Breast epithelium (tissue), 4 donors: ENCODE data around the gene MLLT10. TPM values are rescaled to one million over a fixed set of nuclear protein-coding genes. Genes with fewer than 3 reads are reported as not detected.

Experiments used
- DNase-seq, 2 donors: peaks; one replicate each; pipeline ENCODE4 v3.0.0-alpha.2; 2019; ENCODE audit warnings: low spot score in 2 of 2
- H3K27ac ChIP-seq, 2 donors: fragments of 200-600 bp; sonication (generic) in 1 of 2; one replicate each; pipeline ENCODE4 v1.5.1; 2016 to 2019; ENCODE audit warnings: mild to moderate bottlenecking in 1 of 2
- H3K27me3 ChIP-seq, 2 donors: fragments of 200-600 bp; sonication (generic) in 1 of 2; one replicate each; pipeline versions ENCODE4 v1.5.1 to v1.6.0; 2017 to 2019; ENCODE audit warnings: control low read depth in 1 of 2, mild to moderate bottlenecking in 1 of 2
- H3K36me3 ChIP-seq: fragments of 200-600 bp; one replicate; pipeline ENCODE4 v1.5.1; 2019
- H3K4me1 ChIP-seq, 2 donors: fragments of 200-600 bp; sonication (generic); one replicate each; pipeline ENCODE4 v1.5.1; 2016 to 2019; ENCODE audit warnings: control low read depth in 1 of 2
- H3K4me3 ChIP-seq, 3 donors: fragments of 200-600 bp; sonication (generic); 1 replicate in 2 of 3; 2 replicates in 1 of 3; pipeline ENCODE4 v1.5.1; 2016 to 2019; ENCODE audit warnings: mild to moderate bottlenecking in 3 of 3, moderate library complexity in 2 of 3
- H3K9me3 ChIP-seq, 2 donors: fragments of 200-600 bp; sonication (generic) in 1 of 2; one replicate each; pipeline ENCODE4 v1.5.1; 2016 to 2019; ENCODE audit warnings: control low read depth in 1 of 2
- POLR2A ChIP-seq: fragments of 450-650 bp; IDR thresholded peaks from one replicate; pipeline ENCODE4 v1.6.1; 2016; ENCODE audit warnings: antibody characterized with exemption, mild to moderate bottlenecking, moderate library complexity
- POLR2AphosphoS5 ChIP-seq, 3 donors: sonication (generic); formaldehyde crosslinking; IDR thresholded peaks; one replicate each; pipeline ENCODE4 v1.6.1; 2017; ENCODE audit warnings: antibody characterized with exemption in 3 of 3
- intact Hi-C: fragments of 100-400 bp; cut with DNase I; formaldehyde crosslinking; loops from one replicate; pipeline ENCODE4 v1.15.1; 2023; ENCODE audit warnings: low total_unique reads
- total RNA-seq, 3 donors: library from RNA; depleted of rRNA; stranded (reverse); fragments of >200 nt; gene quantifications; one replicate each; pipeline ENCODE4 v1.1.0, GENCODE V29; 2016
- TF ChIP-seq, protein P1 (sequence below), 3 donors: fragments of 450-650 bp; IDR thresholded peaks; one replicate each; pipeline ENCODE4 v1.5.1; 2016 to 2017; ENCODE audit warnings: antibody characterized with exemption in 3 of 3, mild to moderate bottlenecking in 3 of 3, moderate library complexity in 3 of 3

MLLT10 gene
- total RNA-seq, 3 donors from 2014 or later = 45.6 to 74.6 (median 58.0) TPM

DNA sequence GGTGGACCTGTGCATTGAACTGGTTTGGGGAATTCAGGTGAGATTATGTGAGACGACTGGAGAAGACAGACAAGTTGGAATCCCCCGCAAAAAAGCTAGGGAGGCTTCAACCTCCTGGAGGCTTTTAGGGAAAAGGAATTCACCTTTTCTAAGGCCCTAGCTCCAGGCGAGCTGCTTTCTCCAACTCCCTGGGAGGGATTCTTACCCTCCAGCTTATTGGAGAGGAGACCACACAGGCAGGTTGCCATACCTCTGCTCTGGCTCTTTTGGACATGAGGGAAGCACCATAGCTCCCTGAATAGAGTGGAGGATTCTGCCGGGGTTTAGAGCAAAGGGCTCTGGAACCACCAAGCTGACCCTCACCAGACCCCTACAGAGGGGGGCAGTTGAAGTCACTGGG is 213.8 kb downstream of the MLLT10 start:
- no peak overlapping the region for H3K27ac ChIP-seq
- no peaks in the 10 kb centered on the region for H3K9me3 ChIP-seq
- intact Hi-C loops = no loop called here
- TF ChIP-seq, protein P1, sequence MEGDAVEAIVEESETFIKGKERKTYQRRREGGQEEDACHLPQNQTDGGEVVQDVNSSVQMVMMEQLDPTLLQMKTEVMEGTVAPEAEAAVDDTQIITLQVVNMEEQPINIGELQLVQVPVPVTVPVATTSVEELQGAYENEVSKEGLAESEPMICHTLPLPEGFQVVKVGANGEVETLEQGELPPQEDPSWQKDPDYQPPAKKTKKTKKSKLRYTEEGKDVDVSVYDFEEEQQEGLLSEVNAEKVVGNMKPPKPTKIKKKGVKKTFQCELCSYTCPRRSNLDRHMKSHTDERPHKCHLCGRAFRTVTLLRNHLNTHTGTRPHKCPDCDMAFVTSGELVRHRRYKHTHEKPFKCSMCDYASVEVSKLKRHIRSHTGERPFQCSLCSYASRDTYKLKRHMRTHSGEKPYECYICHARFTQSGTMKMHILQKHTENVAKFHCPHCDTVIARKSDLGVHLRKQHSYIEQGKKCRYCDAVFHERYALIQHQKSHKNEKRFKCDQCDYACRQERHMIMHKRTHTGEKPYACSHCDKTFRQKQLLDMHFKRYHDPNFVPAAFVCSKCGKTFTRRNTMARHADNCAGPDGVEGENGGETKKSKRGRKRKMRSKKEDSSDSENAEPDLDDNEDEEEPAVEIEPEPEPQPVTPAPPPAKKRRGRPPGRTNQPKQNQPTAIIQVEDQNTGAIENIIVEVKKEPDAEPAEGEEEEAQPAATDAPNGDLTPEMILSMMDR (IDR thresholded peaks at IDR 0.05) = no peak
- TF ChIP-seq POLR2AphosphoS5 (IDR thresholded peaks at IDR 0.05) = no peak
- no peak for TF ChIP-seq POLR2A
- H3K4me1 ChIP-seq = no peaks in the 10 kb centered on the region
- no peak for DNase-seq
- H3K36me3 ChIP-seq = no peaks in the 10 kb centered on the region
- no peak overlapping the region for H3K4me3 ChIP-seq
- H3K27me3 ChIP-seq = no peaks in the 10 kb centered on the region

DNA sequence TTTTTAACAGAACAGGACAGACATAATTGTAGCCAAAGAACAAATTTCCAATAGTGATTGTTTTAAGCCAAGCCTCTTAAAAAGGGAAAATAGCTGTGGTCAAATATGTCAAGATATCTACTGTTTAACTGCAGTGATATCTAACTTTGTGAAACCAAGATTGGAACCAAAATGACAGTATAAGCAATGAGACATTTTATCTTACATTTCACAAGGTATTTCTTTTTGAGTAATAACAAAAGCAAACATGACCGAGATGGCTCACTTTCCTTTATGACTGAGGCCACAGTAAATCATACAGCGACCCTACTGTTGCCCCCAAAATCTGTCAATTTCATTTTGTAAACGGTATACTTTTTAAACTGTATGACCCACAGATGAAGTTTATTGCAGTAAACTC is 215.8 kb downstream of the MLLT10 start:
- no peaks in the 10 kb centered on the region for H3K27me3 ChIP-seq
- no peaks in the 10 kb centered on the region for H3K36me3 ChIP-seq
- DNase-seq = no peak
- H3K27ac ChIP-seq = no peak overlapping the region
- no peaks in the 10 kb centered on the region for H3K9me3 ChIP-seq
- TF ChIP-seq POLR2AphosphoS5 (IDR thresholded peaks at IDR 0.05) (no peak), POLR2A (no peak)
- TF ChIP-seq, protein P1 (IDR thresholded peaks at IDR 0.05) = no peak
- no peak overlapping the region for H3K4me3 ChIP-seq
- intact Hi-C loops = loop anchor here (10.0 kb wide), 1 partner anchor 835 kb away; no protein-coding TSS in a partner anchor
- no peaks in the 10 kb centered on the region for H3K4me1 ChIP-seq

DNA sequence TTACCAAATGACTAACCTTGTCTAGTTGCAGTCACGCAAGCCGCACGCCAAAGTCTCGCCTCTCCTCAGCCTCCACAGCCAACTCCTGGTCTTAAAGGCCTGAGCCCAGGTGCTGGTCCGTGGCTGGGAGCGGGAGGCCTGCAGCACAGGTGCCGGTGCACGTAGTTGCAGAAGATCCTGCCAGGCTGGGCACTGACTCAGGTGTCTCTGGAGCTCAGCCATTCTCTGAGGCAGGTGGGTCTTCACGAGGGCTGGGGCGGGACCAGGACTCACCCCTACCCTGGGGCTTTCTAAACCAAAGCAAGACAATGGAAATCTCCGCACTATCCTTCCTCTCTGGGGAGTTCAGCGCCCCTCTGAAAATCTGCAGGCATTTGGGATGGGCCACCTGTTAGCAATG is 216.4 kb downstream of the MLLT10 start:
- Histone ChIP-seq H3K4me1 (no peaks in the 10 kb centered on the region), H3K36me3 (no peaks in the 10 kb centered on the region), H3K27ac (no peak overlapping the region), H3K27me3 (no peaks in the 10 kb centered on the region), H3K9me3 (no peaks in the 10 kb centered on the region), H3K4me3 (no peak overlapping the region)
- intact Hi-C loops = loop anchor here (10.0 kb wide), 1 partner anchor 834 kb away; no protein-coding TSS in a partner anchor
- TF ChIP-seq POLR2AphosphoS5 (IDR thresholded peaks at IDR 0.05) = no peak
- no peak for TF ChIP-seq POLR2A
- no peak for DNase-seq

DNA sequence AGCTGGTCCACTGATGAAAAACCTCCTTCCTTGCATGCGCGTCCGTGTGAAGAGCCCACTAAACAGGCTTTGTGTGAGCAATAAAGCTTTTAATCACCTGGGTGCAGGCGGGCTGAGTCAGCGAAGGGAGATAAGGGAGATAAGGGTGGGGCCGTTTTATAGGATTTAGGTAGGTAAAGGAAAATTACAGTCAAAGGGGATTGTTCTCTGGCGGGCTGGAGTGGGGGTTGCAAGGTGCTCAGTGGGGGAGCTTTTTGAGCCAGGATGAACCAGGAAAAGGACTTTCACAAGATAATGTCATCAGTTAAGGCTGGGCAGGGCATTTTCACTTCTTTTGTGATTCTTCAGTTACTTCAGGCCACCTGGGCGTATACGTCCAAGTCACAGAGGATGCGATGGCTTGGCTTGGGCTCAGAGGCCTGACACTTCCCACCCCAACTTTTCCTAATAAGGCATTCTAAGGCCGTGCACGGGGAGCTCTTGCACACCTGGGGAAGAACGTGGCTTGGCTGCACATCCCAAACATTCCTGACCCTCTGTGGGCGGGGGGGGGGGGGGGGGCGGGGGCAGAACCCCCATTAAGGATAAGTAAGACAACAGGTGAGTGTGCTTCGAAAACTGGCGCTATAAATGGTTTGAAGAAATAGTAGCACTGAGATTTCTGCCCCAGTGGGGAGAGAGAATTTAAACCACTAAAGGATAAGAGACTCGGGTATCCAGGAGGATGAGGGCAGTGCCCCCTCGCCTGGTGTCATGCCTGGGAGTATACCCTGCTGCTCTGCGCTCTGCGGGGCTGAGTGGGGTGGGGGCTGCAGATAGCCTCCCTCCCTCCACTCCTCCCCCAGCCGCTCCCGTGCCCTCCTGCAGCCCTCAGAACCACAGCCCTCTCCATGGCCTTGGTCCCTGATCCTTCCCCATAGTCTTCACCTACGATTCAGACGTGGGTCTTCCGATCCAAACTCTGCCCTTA is 217.6 kb downstream of the MLLT10 start:
- H3K4me1 ChIP-seq = no peaks in the 10 kb centered on the region
- H3K4me3 ChIP-seq = no peak overlapping the region
- H3K9me3 ChIP-seq = no peaks in the 10 kb centered on the region
- H3K36me3 ChIP-seq = no peaks in the 10 kb centered on the region
- no peaks in the 10 kb centered on the region for H3K27me3 ChIP-seq
- no peak overlapping the region for H3K27ac ChIP-seq
- no peak for DNase-seq
- intact Hi-C loops = loop anchor here (10.0 kb wide), 1 partner anchor 833 kb away; no protein-coding TSS in a partner anchor
- TF ChIP-seq POLR2AphosphoS5 (IDR thresholded peaks at IDR 0.05) = no peak
- TF ChIP-seq, protein P1 (IDR thresholded peaks at IDR 0.05) = no peak

DNA sequence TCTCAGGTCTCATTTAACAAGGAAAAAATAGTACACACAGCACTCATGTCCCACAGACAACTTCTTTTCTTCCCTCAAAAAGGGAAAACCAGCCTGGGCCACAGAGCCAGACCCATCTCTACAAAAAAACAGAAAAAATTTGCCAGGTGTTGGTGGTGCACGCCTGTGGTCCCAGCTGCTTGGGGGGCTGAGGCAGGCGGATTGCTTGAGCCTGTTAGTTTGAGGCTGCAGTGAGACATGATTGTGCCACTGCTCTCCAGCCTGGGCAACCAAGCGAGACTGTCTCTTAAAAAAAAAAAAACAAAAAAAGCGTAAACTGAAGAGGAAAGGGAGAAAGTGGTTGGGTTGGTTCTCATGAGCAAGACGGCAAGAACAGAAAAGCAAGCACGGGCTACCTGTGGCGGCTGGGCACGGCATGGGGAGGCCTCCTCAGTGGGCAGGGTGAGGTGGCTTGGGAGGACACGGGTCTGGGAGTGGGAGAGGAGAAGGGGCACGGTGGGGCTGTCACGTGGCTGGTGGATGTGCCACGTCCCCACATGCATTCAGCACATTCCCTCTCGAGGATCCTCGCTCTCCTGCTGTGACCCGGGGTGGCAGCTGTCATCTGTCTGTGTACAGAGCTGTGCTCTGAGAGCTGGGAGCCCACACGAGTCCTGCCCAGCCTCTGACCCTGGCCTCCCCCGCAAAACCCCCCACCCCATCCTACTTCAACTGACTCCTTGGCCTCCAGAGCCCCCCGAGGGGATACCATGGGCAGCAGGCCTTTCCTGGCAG is 219.7 kb downstream of the MLLT10 start:
- intact Hi-C loops = loop anchor here (10.0 kb wide), 1 partner anchor 831 kb away; no protein-coding TSS in a partner anchor
- Histone ChIP-seq H3K4me3 (no peak overlapping the region), H3K27me3 (no peaks in the 10 kb centered on the region), H3K27ac (no peak overlapping the region), H3K36me3 (no peaks in the 10 kb centered on the region), H3K4me1 (no peaks in the 10 kb centered on the region), H3K9me3 (no peaks in the 10 kb centered on the region)
- no peak for DNase-seq
- TF ChIP-seq, protein P1 (IDR thresholded peaks at IDR 0.05) = no peak
- TF ChIP-seq POLR2A (no peak), POLR2AphosphoS5 (IDR thresholded peaks at IDR 0.05) (no peak)
